ENCODE measurements around the gene PLBD1.

Gene PLBD1

GRCh38 chr12:14564336-14564959, 3.2 kb downstream of the PLBD1 start:
- DNase-seq: no peak

DNA sequence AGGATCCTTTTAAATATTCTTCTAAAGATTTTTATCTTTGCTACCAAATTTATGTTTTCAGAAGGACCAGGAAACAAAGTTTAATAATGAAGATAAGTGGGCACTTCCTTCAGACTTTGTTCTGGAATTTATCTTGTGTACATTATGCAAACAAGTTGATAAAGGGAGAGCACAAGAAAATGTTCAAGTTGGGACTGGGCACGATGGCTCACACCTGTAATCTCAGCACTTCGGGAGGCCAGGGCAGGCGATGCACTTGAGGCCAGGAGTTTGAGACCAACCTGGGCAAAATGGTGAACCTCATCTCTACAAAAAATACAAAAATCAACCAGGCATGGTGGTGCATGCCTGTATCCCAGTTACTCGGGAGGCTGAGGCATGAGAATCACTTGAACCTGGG, 4.6 kb downstream of the PLBD1 start:
- no peak for DNase-seq

DNA sequence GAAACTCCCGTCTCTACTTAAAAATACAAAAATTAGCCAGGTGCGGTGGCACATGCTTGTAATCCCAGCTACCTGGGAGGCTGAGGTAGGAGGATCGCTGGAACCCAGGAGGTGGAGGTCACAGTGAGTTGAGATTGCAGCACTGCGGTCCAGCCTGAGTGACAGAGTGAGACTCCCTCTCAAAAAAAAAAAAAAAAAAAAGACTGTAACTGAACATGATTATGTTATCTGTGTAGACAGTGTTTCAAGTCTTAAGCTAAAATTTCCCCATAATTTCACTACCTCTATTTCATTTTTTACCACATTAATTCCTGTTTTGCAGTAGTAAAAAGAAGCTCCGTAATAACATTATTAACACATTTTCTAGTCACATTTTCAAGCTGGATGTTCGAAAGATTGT, 5.4 kb downstream of the PLBD1 start:
- no peak for DNase-seq

- no peak for DNase-seq
These were observed 5.9 kb downstream of the PLBD1 start for GRCh38 chr12:14561677-14562238.

- no peak for DNase-seq
These were observed 6.6 kb downstream of the PLBD1 start for GRCh38 chr12:14560904-14561574.

DNA sequence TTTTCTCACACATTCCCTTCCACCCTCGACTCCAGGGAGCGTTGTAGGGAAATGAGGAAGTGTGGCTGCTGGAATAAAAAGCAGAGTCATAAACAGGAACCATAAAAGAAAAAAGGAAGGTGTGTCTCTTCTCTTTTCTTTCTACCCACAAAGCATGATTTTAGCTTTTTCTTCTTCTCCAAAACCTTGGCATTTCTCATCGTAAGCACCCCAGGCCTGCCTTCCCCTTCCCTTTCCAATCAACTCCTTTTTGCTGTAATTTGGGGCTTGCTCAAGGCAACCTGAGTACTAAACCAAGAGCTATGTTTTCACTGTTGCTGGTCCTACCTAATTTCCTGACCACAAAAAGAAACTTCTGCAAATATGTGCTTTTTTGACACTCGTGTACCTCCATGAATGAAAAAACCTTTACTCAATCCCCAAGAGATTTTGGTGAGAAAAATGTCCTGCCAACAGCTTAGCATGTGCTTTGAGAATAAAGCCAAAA, 9.2 kb downstream of the PLBD1 start:
- no peak for DNase-seq

DNA sequence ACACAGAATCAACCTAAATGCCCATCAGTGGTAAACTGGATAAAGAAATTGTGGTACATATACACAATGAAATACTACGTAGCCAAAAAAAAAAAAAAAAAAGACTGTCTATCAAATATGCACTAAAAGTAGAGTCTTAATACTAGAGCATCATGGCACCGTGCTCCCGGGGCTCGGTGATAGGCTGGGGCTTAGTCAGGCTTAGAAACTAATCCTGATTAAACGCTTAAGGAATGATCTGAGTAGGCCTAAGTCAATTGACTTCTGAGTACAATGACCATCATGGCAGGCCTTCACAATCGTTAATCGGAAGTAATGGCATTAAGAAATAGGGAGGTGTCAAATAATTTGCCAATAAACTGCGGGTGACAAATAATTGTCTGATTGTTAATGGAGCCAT, 9.7 kb downstream of the PLBD1 start:
- DNase-seq: no peak

DNA sequence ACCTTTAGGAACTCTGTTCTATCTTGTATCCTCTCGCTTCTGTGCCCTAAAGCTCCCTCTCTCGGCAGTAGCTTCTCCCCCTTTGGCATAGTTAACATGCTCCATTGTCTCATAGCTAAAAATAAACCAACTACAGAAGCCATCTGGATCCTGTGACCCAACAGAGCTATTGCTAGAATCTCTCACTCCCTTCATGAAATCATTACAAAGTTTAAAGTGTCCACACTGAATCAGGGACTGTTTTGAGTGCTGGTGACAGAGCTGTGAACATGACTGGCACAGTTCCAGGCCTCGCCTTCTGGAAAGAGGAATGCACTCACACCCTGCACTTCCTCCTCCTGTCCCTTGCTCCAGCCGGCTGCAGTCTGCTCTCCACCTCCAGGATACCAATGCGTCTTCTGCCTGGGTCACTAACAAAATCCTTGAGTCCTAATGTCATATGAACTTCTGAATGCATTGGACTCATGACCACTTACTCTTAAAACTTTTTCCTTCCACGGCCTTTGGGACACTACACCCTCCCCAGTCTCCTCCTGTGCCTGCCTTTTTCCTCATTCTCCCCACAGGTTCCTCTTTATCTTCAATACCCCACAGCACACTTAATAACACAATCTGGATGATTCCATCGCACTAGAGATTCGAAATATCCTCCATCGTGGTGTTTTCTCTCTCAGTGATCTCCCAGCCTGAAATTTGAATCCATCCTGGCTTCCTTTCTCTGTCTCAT, 13.2 kb downstream of the PLBD1 start:
- DNase-seq: no peak

DNA sequence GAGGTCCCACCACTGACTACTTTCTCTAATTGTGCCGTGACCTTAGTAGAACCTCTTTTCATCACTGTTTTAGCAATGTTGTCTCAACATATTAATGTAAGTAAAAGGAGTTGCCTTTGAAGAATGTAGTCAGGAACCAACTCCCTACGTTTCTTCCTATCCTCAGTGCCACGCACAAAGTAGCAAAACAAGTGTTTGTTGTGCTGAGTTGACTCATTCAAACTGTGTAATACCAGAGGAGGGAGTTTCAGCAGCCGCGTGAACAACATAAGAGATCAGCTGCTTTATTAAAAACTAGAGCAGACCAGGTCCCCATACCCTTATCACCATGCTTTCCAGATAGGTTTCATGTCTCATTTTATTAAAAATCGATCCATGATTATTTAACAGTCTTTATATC, 19.1 kb downstream of the PLBD1 start:
- DNase-seq: no peak

DNA sequence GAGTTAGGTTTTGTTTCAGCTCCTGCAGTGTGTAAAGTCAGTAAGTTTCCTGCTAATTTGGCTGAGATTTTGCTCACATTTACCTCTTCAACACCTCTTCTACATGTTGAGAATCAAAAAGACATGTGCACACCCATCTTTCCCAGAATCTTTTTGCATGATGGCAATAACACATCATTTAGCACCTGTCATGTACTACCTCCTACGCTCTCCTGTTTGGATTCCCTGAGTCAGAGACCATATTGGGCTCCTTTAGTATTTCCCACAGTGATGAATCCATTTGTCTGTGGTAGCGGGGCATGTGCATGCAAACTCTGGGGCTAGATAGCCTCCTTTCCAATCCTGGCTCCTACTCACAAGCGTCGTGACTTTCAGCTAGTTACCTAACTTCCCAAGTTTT, 20.1 kb downstream of the PLBD1 start:
- no peak for DNase-seq

DNA sequence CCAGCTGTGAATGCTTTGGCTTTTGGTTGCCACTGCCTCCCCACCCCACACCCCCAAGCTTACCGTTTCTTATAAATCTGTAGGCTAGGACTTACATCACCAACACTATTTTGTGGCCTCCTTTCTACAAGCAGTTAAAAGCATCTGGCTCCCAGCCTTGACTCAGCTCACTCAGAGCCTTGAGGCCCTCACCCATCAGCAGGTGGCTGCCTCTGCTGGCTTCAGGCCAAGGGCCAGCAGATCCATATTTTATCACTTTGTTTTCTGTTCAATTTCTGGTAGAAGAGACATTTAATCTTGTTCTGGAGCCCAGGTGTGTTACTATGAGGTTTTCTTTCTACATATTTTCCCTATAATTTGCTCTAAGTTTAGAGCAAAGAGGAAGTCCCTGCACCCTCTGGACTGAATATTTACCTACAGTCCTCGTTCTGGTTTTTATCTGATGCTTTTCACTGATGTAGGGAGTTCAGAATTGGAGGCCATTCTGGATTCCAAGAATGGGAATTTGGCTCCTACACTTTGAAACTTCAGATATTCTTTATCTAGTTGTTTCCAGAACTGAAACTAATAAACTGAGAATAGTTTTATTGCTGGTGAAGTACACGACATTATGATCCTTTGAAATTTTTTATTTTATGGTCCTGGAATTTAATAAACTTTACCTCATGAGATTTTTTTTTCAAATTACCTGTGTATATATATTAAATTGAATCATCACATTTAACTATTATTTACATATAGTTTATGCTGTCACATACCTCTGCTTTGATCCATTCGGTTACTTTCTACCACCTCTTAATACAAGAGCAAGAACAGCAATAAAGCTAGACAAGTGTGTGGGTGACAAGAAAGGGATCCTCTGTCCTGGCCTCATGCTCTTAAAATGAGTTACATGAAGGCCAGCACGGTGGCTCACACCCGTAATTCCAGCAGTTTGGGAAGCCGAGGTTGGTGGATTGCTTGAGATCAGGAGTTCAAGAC, 22.2 kb downstream of the PLBD1 start:
- no peak for DNase-seq

GRCh38 chr12:14540801-14541462, 26.8 kb downstream of the PLBD1 start:
- DNase-seq: no peak

- no peak for DNase-seq
These were observed 30.6 kb downstream of the PLBD1 start for GRCh38 chr12:14537088-14537487.

GRCh38 chr12:14532152-14532551, 35.5 kb downstream of the PLBD1 start:
- DNase-seq: no peak

- no peak for DNase-seq
These were observed 41.7 kb downstream of the PLBD1 start for GRCh38 chr12:14525964-14526363.

GRCh38 chr12:14521822-14522221, 45.9 kb downstream of the PLBD1 start:
- no peak for DNase-seq

DNA sequence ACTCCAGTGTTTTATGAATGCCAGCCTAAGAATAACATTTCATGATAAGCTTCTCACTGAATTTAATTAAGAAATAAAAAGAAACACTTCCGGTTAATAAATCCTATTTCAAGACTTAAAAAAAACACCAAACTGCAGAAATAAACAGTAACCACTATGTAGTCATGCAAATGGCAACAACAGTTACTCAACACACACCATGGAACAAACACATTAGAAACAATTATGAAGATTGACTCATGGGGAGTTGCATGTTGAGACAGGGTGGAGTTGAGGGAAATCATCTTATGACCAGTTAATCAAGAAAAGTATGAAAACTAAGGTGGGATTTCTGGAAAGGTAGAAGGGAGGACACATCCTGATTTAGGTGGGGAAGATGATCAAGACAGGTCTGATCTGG, 52.7 kb downstream of the PLBD1 start:
- DNase-seq: no peak

DNA sequence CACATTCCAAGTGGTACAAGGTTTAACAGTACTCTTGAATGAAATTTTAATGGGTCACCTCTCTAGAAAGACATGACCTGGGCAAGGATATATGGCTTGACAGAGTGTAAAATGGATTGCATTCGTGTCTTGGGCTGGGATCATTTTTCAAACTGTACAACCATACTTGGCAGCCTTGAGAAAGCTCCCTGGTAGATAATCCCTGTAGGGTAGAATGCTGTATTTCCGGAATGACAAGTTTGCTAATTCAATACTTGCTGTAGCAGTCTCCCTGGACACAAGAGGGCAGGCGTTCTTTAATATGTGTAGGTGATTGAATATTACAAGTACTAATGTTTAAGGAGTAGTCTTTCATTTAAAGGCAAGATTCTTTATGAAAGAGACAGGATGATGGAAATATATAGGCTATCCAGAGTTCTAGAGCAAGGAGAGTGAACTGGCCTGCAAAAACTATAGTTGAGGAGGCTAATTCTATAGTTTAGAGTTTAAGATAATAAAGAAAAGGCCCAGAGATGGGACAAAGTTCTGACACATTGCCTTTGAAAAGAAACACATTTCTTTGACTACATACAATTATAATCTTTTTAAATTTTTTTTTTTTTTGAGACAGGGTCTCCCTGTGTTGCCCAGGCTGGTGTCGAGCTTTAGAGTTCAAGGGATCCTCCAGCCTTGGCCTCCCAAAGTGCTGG, 53.4 kb downstream of the PLBD1 start:
- no peak for DNase-seq

GRCh38 chr12:14510574-14510973, 57.1 kb downstream of the PLBD1 start:
- no peak for DNase-seq

- DNase-seq: no peak
These were observed 61.8 kb downstream of the PLBD1 start for GRCh38 chr12:14505626-14506596.
